PC-3 (cell line): ENCODE results near the gene SMIM26. TPM values are rescaled to one million over a fixed set of nuclear protein-coding genes. Genes with fewer than 3 reads are reported as not detected.

Experiments
- ATAC-seq: fragments of 200-7000 bp; cut with Tn5 transposase; 2 replicates; pipeline ENCODE4 v1.9.1; 2020; ENCODE audit warnings: mild to moderate bottlenecking, moderate library complexity
- BruUV-seq: library from RNA; stranded (reverse); fragments of 400-500 nt; replicated peaks from 2 replicates; lab custom pipeline; 2021; lab: Mats Ljungman, UMichigan
- CTCF ChIA-PET: fragments of 300-600 bp; sonication (Branson Sonifier 250); formaldehyde crosslinking; loops from one replicate; lab custom pipeline; 2022; ENCODE audit warnings: antibody characterized with exemption; lab: Charles Lee
- POLR2A ChIA-PET: fragments of 300-600 bp; sonication (Branson Sonifier 250); formaldehyde crosslinking; loops from one replicate; lab custom pipeline; 2022; ENCODE audit warnings: antibody characterized with exemption; ENCODE audit not compliant: unreplicated experiment; lab: Charles Lee
- DNase-seq: peaks from one replicate; pipeline ENCODE4 v3.0.0-alpha.2; 2015
- H2AFZ ChIP-seq: fragments of 300-600 bp; sonication (generic); 2 replicates; pipeline ENCODE4 v1.6.0; 2016; ENCODE audit warnings: antibody characterized with exemption, low read length
- H3F3A ChIP-seq: fragments of 300-600 bp; sonication (generic); one replicate; pipeline ENCODE4 v1.6.0; 2017; ENCODE audit warnings: antibody characterized with exemption, low read length, control low read depth, mild to moderate bottlenecking; ENCODE audit not compliant: unreplicated experiment
- H3K27ac ChIP-seq: fragments of 300-600 bp; sonication (generic); 2 replicates; pipeline ENCODE4 v1.5.1; 2016; ENCODE audit warnings: mild to moderate bottlenecking, low read length
- H3K27me3 ChIP-seq: fragments of 300-600 bp; sonication (generic); 2 replicates; pipeline ENCODE4 v1.6.1; 2016; ENCODE audit warnings: low read length, mixed read lengths
- H3K36me3 ChIP-seq: fragments of 300-600 bp; sonication (generic); 2 replicates; pipeline ENCODE4 v1.6.1; 2016; ENCODE audit warnings: low read depth, mixed run types, low read length, mixed read lengths
- H3K4me1 ChIP-seq: fragments of 300-600 bp; sonication (generic); 2 replicates; pipeline ENCODE4 v1.5.1; 2016; ENCODE audit warnings: low read length; ENCODE audit not compliant: insufficient read depth
- H3K4me2 ChIP-seq: fragments of 300-600 bp; sonication (generic); 2 replicates; pipeline ENCODE4 v1.6.0; 2016; ENCODE audit warnings: low read length
- H3K4me3 ChIP-seq: fragments of 300-600 bp; sonication (generic); 2 replicates; pipeline ENCODE4 v1.5.1; 2016; ENCODE audit warnings: mild to moderate bottlenecking, low read length, mixed read lengths
- H3K79me2 ChIP-seq: fragments of 300-600 bp; sonication (generic); 2 replicates; pipeline ENCODE4 v1.6.1; 2017; ENCODE audit warnings: low read length, mixed read lengths
- H3K9ac ChIP-seq: fragments of 300-600 bp; sonication (generic); 2 replicates; pipeline ENCODE4 v1.6.0; 2016; ENCODE audit warnings: mild to moderate bottlenecking, low read length
- H3K9me2 ChIP-seq: fragments of 300-600 bp; sonication (generic); replicated peaks from 2 replicates; pipeline ENCODE4 v1.6.1; 2016; ENCODE audit warnings: mixed run types, low read length, mixed read lengths
- H3K9me3 ChIP-seq: fragments of 300-600 bp; sonication (generic); 2 replicates; pipeline ENCODE4 v1.6.1; 2016; ENCODE audit warnings: low read length, mixed read lengths
- H4K20me1 ChIP-seq: fragments of 300-600 bp; sonication (generic); 2 replicates; pipeline ENCODE4 v1.6.1; 2016; ENCODE audit warnings: low read length, mixed read lengths
- EZH2 ChIP-seq: fragments of 300-600 bp; sonication (generic); IDR thresholded peaks from one replicate; pipeline ENCODE4 v1.6.1; 2017; ENCODE audit warnings: antibody characterized with exemption, mild to moderate bottlenecking, low read length; ENCODE audit not compliant: unreplicated experiment
- EZH2phosphoT487 ChIP-seq: fragments of 300-600 bp; sonication (generic); IDR thresholded peaks from 2 replicates; pipeline ENCODE4 v1.6.1; 2018; ENCODE audit warnings: mild to moderate bottlenecking, antibody characterized with exemption, low read length, borderline replicate concordance
- intact Hi-C: fragments of 100-400 bp; cut with micrococcal nuclease; formaldehyde crosslinking; loops from 2 replicates; pipeline ENCODE4 v1.9.0; 2023
- total RNA-seq: library from RNA; depleted of rRNA; stranded (reverse); fragments of >200 nt; gene quantifications from 2 replicates; pipeline ENCODE4 v1.2.3, GENCODE V29; 2014
- TF ChIP-seq, protein P1 (sequence below): fragments of 300-600 bp; sonication (generic); conservative IDR thresholded peaks from 2 replicates; pipeline ENCODE4 v1.5.1; 2017; ENCODE audit warnings: antibody characterized with exemption, low read depth, mild to moderate bottlenecking, low read length

SMIM26 gene
- total RNA-seq, 1 experiment from 2014 or later, result 83.6 TPM

- H3K9me3 ChIP-seq, result no peaks in the 10 kb centered on the region
- H4K20me1 ChIP-seq, result no peaks in the 10 kb centered on the region
- H3K4me3 ChIP-seq, result no peak overlapping the region
- peaks cover 40% of the 10 kb centered on the region for H3K4me1 ChIP-seq
- BruUV-seq, result no TSS peak
- no peak overlapping the region for H3K4me2 ChIP-seq
- H3K79me2 ChIP-seq, result no peaks in the 10 kb centered on the region
- no peak overlapping the region for H2AFZ ChIP-seq
- intact Hi-C loops, result no loop called here
- TF ChIP-seq EZH2 (no peak), EZH2phosphoT487 (no peak)
- TF ChIP-seq, protein P1, sequence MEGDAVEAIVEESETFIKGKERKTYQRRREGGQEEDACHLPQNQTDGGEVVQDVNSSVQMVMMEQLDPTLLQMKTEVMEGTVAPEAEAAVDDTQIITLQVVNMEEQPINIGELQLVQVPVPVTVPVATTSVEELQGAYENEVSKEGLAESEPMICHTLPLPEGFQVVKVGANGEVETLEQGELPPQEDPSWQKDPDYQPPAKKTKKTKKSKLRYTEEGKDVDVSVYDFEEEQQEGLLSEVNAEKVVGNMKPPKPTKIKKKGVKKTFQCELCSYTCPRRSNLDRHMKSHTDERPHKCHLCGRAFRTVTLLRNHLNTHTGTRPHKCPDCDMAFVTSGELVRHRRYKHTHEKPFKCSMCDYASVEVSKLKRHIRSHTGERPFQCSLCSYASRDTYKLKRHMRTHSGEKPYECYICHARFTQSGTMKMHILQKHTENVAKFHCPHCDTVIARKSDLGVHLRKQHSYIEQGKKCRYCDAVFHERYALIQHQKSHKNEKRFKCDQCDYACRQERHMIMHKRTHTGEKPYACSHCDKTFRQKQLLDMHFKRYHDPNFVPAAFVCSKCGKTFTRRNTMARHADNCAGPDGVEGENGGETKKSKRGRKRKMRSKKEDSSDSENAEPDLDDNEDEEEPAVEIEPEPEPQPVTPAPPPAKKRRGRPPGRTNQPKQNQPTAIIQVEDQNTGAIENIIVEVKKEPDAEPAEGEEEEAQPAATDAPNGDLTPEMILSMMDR, result no peak
- ChIA-PET POLR2A (interaction anchor here (0.7 kb wide), 1 partner anchor 38 kb away, joined by 6 read pairs; the partner anchor contains the start of gene SEC23B), CTCF (no interaction called here)
- peaks cover 12% of the 10 kb centered on the region for H3F3A ChIP-seq
- H3K27me3 ChIP-seq, result no peaks in the 10 kb centered on the region
- peaks cover 55% of the 10 kb centered on the region for H3K36me3 ChIP-seq
- ATAC-seq, result no peak
- H3K9ac ChIP-seq, result no peak overlapping the region
- no peak overlapping the region for H3K27ac ChIP-seq
- no peak for DNase-seq
- H3K9me2 ChIP-seq, result no peaks in the 10 kb centered on the region
Observed at GRCh38 chr20:18545566-18545965, 21.7 kb upstream of the SMIM26 start.

DNA sequence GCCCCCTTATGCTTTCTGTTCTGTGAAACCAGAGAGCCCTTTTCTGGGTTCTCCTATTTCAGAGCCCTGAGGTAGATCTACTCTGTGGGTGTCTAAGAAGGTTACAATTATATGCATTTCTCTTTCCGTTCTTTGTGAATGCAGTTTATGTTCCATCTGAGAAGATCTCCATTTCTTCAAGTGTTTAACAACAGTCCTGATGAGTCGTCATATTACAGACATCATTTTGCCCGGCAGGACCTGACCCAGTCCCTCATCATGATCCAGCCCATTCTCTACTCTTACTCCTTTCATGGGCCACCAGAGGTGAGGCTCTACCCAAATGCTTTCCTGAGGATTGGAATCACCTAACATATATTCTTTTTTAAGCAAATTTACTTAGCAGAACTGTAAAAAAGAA, 18.8 kb upstream of the SMIM26 start:
- Histone ChIP-seq H3K4me1 (peaks cover 12% of the 10 kb centered on the region), H3F3A (no peaks in the 10 kb centered on the region), H3K79me2 (no peaks in the 10 kb centered on the region), H3K9me3 (no peaks in the 10 kb centered on the region), H3K9ac (no peak overlapping the region), H4K20me1 (no peaks in the 10 kb centered on the region), H3K36me3 (peaks cover 58% of the 10 kb centered on the region), H3K9me2 (no peaks in the 10 kb centered on the region), H3K4me3 (no peak overlapping the region), H3K4me2 (no peak overlapping the region), H3K27me3 (no peaks in the 10 kb centered on the region), H2AFZ (no peak overlapping the region), H3K27ac (no peak overlapping the region)
- ChIA-PET CTCF (no interaction called here), POLR2A (no interaction called here)
- intact Hi-C loops, result no loop called here
- no TSS peak for BruUV-seq
- TF ChIP-seq, protein P1, result no peak
- no peak for TF ChIP-seq EZH2phosphoT487
- no peak for TF ChIP-seq EZH2
- no peak for DNase-seq
- ATAC-seq, result no peak

- no peak for ATAC-seq
- ChIA-PET POLR2A (no interaction called here), CTCF (no interaction called here)
- intact Hi-C loops, result no loop called here
- DNase-seq, result no peak
- no peaks in the 10 kb centered on the region for H3K27me3 ChIP-seq
- no TSS peak for BruUV-seq
- no peak overlapping the region for H3K27ac ChIP-seq
- peaks cover 49% of the 10 kb centered on the region for H3K36me3 ChIP-seq
- no peak overlapping the region for H2AFZ ChIP-seq
- H3K79me2 ChIP-seq, result no peaks in the 10 kb centered on the region
- no peak overlapping the region for H3K9ac ChIP-seq
- TF ChIP-seq, protein P1, result no peak
- TF ChIP-seq EZH2 (no peak), EZH2phosphoT487 (no peak)
- no peaks in the 10 kb centered on the region for H4K20me1 ChIP-seq
- no peaks in the 10 kb centered on the region for H3K9me2 ChIP-seq
- no peak overlapping the region for H3K4me3 ChIP-seq
- H3F3A ChIP-seq, result no peaks in the 10 kb centered on the region
- no peaks in the 10 kb centered on the region for H3K4me1 ChIP-seq
- no peak overlapping the region for H3K4me2 ChIP-seq
- no peaks in the 10 kb centered on the region for H3K9me3 ChIP-seq
Observed at GRCh38 chr20:18553746-18554145, 13.5 kb upstream of the SMIM26 start.
